ENCODE data around the gene JTB. TPM values are rescaled to one million over a fixed set of nuclear protein-coding genes. Genes with fewer than 3 reads are reported as not detected.
A peak's percentile ranks its signal among the peaks of the same experiment; 100 is the strongest.

The JTB gene
- total and polyA plus RNA-seq, 12 donors = 49.4 to 225 (median 66.1) TPM

- WGBS, 2 donors = 25 to 27% methylated on average over 12 of the region's 12 CpGs
- peak overlapping the region; percentile 65 to 99 (median 91) for H3K4me3 ChIP-seq
- peaks cover 0 to 67% (median 25%) of the 10 kb centered on the region in 9 donors for H3K36me3 ChIP-seq
- H3K4me1 ChIP-seq = peaks cover 5 to 44% (median 30%) of the 10 kb centered on the region in 9 donors
- ATAC-seq (peak; percentile 35 to 82 (median 72)), DNase-seq (peak; percentile 65 to 86)
- no peaks in the 10 kb centered on the region for H3K27me3 ChIP-seq
- no peaks in the 10 kb centered on the region for H3K9me3 ChIP-seq
- intact Hi-C loops (cut with DNase I) = loop anchor here in 6 of 10 donors (2.0 to 10.0 kb wide), 6 partner anchors 22 to 150 kb away; partner anchors contain the start of gene GATAD2B (in 3 of the 6)
- TF ChIP-seq CTCF (IDR thresholded peaks at IDR 0.05) = no peak
- H3K27ac ChIP-seq = peak overlapping the region; percentile 97 to 100 (median 100)
Observed at GRCh38 chr1:153945131-153945794, 32.2 kb downstream of the JTB start.

- intact Hi-C loops (cut with DNase I) = loop anchor here in 6 of 10 donors (2.0 to 10.0 kb wide), 6 partner anchors 22 to 150 kb away; partner anchors contain the start of gene GATAD2B (in 3 of the 6)
Observed at GRCh38 chr1:153944827-153945117, 32.7 kb downstream of the JTB start.

GRCh38 chr1:153944005-153944826 is 33.3 kb downstream of the JTB start:
- Histone ChIP-seq H3K4me1 (peaks cover 5 to 44% (median 30%) of the 10 kb centered on the region in 9 donors), H3K4me3 (peak overlapping the region in 9 of 10 donors; percentile 78 to 99 (median 91)), H3K36me3 (peaks cover 0 to 67% (median 27%) of the 10 kb centered on the region in 9 donors), H3K27ac (peak overlapping the region in 9 of 10 donors; percentile 97 to 100 (median 100)), H3K9me3 (no peaks in the 10 kb centered on the region), H3K27me3 (no peaks in the 10 kb centered on the region)
- 83 to 86% methylated on average over 15 of the region's 15 CpGs for WGBS, 2 donors
- peak in 1 of 2 donors; percentile 21 for DNase-seq
- no peak for TF ChIP-seq CTCF (IDR thresholded peaks at IDR 0.05)
- intact Hi-C loops (cut with DNase I) = loop anchor here in 5 of 10 donors (2.0 to 10.0 kb wide), 3 partner anchors 21 to 149 kb away; partner anchors contain the start of gene GATAD2B (in 3 of the 5)
- ATAC-seq = no peak

More at GRCh38 chr1:153944827-153945117, 32.7 kb downstream of the JTB start:
- Histone ChIP-seq H3K36me3 (peaks cover 0 to 67% (median 24%) of the 10 kb centered on the region in 9 donors), H3K27ac (peak overlapping the region; percentile 97 to 100 (median 100)), H3K4me3 (peak overlapping the region in 9 of 10 donors; percentile 78 to 99 (median 91)), H3K27me3 (no peaks in the 10 kb centered on the region), H3K9me3 (no peaks in the 10 kb centered on the region), H3K4me1 (peaks cover 5 to 44% (median 30%) of the 10 kb centered on the region in 9 donors)
- DNase-seq (no peak), ATAC-seq (peak in 1 of 8 donors; percentile 0)
- WGBS, 2 donors = 62 to 73% methylated on average over 3 of the region's 3 CpGs
- TF ChIP-seq CTCF (IDR thresholded peaks at IDR 0.05) = no peak
